Activated naive CD4-positive, alpha-beta T cell treated with anti-CD3 and anti-CD28 coated beads, Interleukin-2, amount 10 ng/mL, durations not matched to agents 7 days and 5 days (primary cell): ENCODE data around the gene FGFBP1.

Experiments used
- CTCF ChIA-PET: fragments of 350-600 bp; sonication (Branson Sonifier 250); formaldehyde crosslinking; loops from one replicate; lab custom pipeline; 2021; ENCODE audit warnings: antibody characterized with exemption; lab: Charles Lee
- DNase-seq: peaks from one replicate; pipeline ENCODE4 v3.0.0-alpha.2; 2020
- H3K27ac Mint-ChIP-seq: one replicate; pipeline ENCODE4 v1.8.0; 2021; ENCODE audit warnings: mild to moderate bottlenecking, moderate library complexity, mixed read lengths
- H3K27me3 Mint-ChIP-seq: one replicate; pipeline ENCODE4 v1.8.0; 2021; ENCODE audit warnings: mild to moderate bottlenecking, mixed read lengths
- H3K36me3 Mint-ChIP-seq: one replicate; pipeline ENCODE4 v1.8.0; 2021; ENCODE audit warnings: mixed read lengths
- H3K4me1 Mint-ChIP-seq: one replicate; pipeline ENCODE4 v1.8.0; 2021; ENCODE audit warnings: mixed read lengths
- H3K4me3 Mint-ChIP-seq: one replicate; pipeline ENCODE4 v1.8.0; 2021; ENCODE audit warnings: mild to moderate bottlenecking, moderate library complexity, mixed read lengths
- H3K9me3 Mint-ChIP-seq: one replicate; pipeline ENCODE4 v1.8.0; 2021; ENCODE audit warnings: mixed read lengths

Gene FGFBP1

DNA sequence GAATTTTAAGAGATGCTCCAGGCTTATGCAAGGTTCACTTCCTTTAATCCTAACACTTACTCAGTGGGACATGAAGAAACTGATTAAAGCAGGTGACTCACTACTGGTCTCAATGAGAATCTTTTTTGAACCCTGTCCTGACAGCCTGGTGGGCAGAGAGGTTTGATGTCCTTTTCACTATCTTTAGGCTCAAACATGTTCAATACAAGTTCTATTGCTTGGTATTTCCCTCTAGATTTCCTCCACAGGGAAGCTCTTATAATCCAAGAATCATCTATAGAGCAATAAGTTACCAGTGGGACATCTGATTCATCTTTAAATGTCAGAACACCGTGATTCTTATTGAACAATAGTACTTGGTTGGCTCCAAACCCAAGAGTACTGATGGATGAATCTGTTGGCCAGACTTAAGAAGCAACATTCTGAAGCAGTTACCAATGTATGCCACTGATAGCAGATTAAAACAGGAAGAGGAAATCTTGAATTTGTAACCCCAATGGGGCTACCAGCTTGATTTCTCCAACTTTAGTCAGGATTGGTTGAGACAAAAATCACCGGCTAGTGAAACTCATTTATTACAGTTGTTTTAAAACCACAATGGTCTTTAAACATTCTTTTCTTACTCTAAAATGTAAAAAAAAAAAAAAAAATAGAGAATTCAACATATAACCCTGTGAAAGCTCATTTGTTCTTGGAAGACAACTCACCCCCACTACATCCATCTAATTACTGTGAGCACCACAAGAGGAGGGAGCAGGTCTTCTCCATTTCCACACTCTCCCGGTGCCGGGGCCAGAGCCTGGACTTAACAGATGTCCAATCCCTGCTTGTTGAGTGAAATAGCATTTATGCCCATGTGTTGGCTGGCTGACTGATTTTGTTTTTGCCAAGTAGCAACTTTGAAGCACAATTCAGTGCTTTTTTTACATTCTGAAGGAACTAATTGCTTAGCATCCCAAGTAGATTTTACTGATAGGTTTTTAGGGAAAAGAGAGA is 43.3 kb downstream of the FGFBP1 start:
- no peak overlapping the region for H3K4me3 Mint-ChIP-seq
- no peak for DNase-seq
- CTCF ChIA-PET = no interaction called here
- no peaks in the 10 kb centered on the region for H3K4me1 Mint-ChIP-seq
- no peak overlapping the region for H3K27ac Mint-ChIP-seq
- no peaks in the 10 kb centered on the region for H3K36me3 Mint-ChIP-seq
- peaks cover 41% of the 10 kb centered on the region for H3K27me3 Mint-ChIP-seq
- no peaks in the 10 kb centered on the region for H3K9me3 Mint-ChIP-seq

DNA sequence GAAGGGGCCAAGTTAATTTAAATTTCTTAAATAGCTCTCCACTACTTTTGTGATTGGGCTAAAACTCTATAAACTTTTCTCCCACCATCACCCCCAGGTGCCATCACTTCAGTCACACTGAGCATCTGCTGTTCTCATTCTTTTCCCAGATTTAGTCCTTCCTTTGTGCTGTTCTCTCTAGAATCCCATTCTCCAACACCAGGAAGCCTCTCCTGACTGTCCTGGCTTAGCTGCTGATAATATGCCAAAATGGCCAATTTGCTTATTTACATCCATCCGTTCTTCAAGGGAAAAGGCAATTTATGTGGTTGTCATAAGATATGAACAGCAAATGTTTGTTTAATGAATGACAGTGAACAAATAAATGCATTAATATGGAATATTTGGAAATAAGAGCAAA is 44.1 kb downstream of the FGFBP1 start:
- H3K27me3 Mint-ChIP-seq = peaks cover 45% of the 10 kb centered on the region
- no peak overlapping the region for H3K27ac Mint-ChIP-seq
- CTCF ChIA-PET = no interaction called here
- H3K36me3 Mint-ChIP-seq = no peaks in the 10 kb centered on the region
- no peak overlapping the region for H3K4me3 Mint-ChIP-seq
- H3K9me3 Mint-ChIP-seq = no peaks in the 10 kb centered on the region
- no peaks in the 10 kb centered on the region for H3K4me1 Mint-ChIP-seq
- DNase-seq = no peak

GRCh38 chr4:15893962-15894361 is 44.6 kb downstream of the FGFBP1 start:
- Mint-ChIP-seq H3K36me3 (no peaks in the 10 kb centered on the region), H3K9me3 (no peaks in the 10 kb centered on the region), H3K4me1 (no peaks in the 10 kb centered on the region), H3K4me3 (no peak overlapping the region), H3K27me3 (peaks cover 41% of the 10 kb centered on the region), H3K27ac (no peak overlapping the region)
- CTCF ChIA-PET = interaction anchor here (2.0 kb wide), 1 partner anchor 11 kb away, joined by 20 read pairs; no protein-coding TSS in a partner anchor
- DNase-seq = no peak

GRCh38 chr4:15891312-15891711 is 47.2 kb downstream of the FGFBP1 start:
- DNase-seq = no peak
- H3K4me1 Mint-ChIP-seq = no peaks in the 10 kb centered on the region
- peaks cover 23% of the 10 kb centered on the region for H3K27me3 Mint-ChIP-seq
- no peaks in the 10 kb centered on the region for H3K36me3 Mint-ChIP-seq
- CTCF ChIA-PET = no interaction called here
- no peak overlapping the region for H3K4me3 Mint-ChIP-seq
- no peak overlapping the region for H3K27ac Mint-ChIP-seq
- no peaks in the 10 kb centered on the region for H3K9me3 Mint-ChIP-seq

GRCh38 chr4:15890246-15890829 is 48.2 kb downstream of the FGFBP1 start:
- no peak for DNase-seq
- Mint-ChIP-seq H3K4me1 (no peaks in the 10 kb centered on the region), H3K27ac (no peak overlapping the region), H3K36me3 (no peaks in the 10 kb centered on the region), H3K9me3 (no peaks in the 10 kb centered on the region), H3K27me3 (peaks cover 16% of the 10 kb centered on the region), H3K4me3 (no peak overlapping the region)
- CTCF ChIA-PET = interaction anchor here (2.3 kb wide), 1 partner anchor 66 kb away, joined by 8 read pairs; no protein-coding TSS in a partner anchor

GRCh38 chr4:15888515-15888914 is 50.0 kb downstream of the FGFBP1 start:
- Mint-ChIP-seq H3K27me3 (peaks cover 20% of the 10 kb centered on the region), H3K4me1 (no peaks in the 10 kb centered on the region), H3K4me3 (no peak overlapping the region), H3K36me3 (no peaks in the 10 kb centered on the region), H3K27ac (no peak overlapping the region), H3K9me3 (no peaks in the 10 kb centered on the region)
- no peak for DNase-seq
- CTCF ChIA-PET = interaction anchor here (2.3 kb wide), 1 partner anchor 67 kb away, joined by 8 read pairs; no protein-coding TSS in a partner anchor
